ENCODE measurements around the gene SUDS3. TPM values are rescaled to one million over a fixed set of nuclear protein-coding genes. Genes with fewer than 3 reads are reported as not detected.

Gene SUDS3
- polyA plus RNA-seq, 1 of the 3 experiments (the other 2 are of a cell fraction), result 15.0 TPM

Other genes with a start within 250 kb of the SUDS3 start
- gene PEBP1, start 240.4 kb upstream of the SUDS3 start, polyA plus RNA-seq (2012; rRNA removed), result 186 and 219 TPM in 2 replicates
- 18.1 and 20.6 TPM in 2 replicates for gene TAOK3, start 3.6 kb upstream of the SUDS3 start, polyA plus RNA-seq (2012; rRNA removed)